Astrocyte (in vitro differentiated cells and primary cell): Measurements from ENCODE around the gene TCF3.

ENCODE experiments used
- CTCF ChIP-seq: IDR thresholded peaks from 2 replicates; pipeline ENCODE4 v1.5.1; 2011; ENCODE audit warnings: low read depth, mild to moderate bottlenecking, inconsistent platforms, low read length, moderate library complexity; ENCODE audit not compliant: insufficient read depth
- EZH2 ChIP-seq: IDR thresholded peaks from 2 replicates; pipeline ENCODE4 v1.6.1; 2012; ENCODE audit warnings: mild to moderate bottlenecking, low read length, inconsistent platforms; ENCODE audit not compliant: insufficient read depth

GRCh38 chr19:1649706-1650649, 2.4 kb downstream of the TCF3 start:
- TF ChIP-seq CTCF (no peak), EZH2 (no peak)
